ENCODE data around the gene ASXL1.

DNA sequence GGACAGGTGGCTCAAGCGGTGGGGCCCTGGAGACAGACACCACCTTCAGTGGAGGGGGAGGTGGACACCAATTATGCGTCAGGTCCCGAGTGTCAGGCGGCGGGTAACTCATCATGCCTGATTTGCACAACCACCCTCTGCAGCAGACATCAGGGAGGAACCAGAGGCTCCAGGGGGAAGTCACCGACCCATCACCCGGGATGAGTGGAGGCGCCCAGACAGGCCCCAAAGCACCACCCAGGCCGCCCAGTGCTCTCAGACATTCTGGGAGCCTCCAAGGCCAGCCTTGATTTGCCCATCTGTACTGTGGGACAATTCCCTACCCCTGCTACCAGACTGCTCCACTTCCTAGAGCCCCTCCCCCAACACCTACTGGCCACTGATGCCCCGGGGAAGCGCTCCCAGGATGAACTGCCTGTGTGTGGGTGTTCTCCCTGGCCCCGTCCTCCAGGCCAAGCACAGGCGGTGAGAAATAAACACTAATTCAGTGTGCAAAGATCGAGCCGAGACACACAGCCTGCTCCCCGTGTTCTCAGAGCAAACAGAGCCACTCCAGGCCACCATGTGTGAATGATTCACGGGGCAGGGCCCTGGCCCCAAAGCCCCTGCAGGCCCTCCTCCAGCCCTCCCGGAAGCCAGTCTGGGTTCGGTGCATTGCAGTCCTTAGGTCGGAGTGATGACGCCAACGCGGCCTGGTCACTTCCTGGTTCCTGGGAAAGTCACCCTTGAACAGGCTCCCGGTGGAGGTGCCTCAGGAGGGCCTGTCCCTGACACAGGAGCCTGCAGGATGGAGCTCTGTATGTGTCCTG is 107.2 kb downstream of the ASXL1 start:
- TF ChIP-seq, protein P1, sequence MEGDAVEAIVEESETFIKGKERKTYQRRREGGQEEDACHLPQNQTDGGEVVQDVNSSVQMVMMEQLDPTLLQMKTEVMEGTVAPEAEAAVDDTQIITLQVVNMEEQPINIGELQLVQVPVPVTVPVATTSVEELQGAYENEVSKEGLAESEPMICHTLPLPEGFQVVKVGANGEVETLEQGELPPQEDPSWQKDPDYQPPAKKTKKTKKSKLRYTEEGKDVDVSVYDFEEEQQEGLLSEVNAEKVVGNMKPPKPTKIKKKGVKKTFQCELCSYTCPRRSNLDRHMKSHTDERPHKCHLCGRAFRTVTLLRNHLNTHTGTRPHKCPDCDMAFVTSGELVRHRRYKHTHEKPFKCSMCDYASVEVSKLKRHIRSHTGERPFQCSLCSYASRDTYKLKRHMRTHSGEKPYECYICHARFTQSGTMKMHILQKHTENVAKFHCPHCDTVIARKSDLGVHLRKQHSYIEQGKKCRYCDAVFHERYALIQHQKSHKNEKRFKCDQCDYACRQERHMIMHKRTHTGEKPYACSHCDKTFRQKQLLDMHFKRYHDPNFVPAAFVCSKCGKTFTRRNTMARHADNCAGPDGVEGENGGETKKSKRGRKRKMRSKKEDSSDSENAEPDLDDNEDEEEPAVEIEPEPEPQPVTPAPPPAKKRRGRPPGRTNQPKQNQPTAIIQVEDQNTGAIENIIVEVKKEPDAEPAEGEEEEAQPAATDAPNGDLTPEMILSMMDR (IDR thresholded peaks at IDR 0.05) = no peak
- TF ChIP-seq KAT7 (CRISPR knock-in tag; IDR thresholded peaks at IDR 0.05; ENCODE audit: borderline replicate concordance) (no peak), ZNF423 (CRISPR knock-in tag; IDR thresholded peaks at IDR 0.05) (no peak), TEAD4 (CRISPR knock-in tag; IDR thresholded peaks at IDR 0.05) (no peak), NFYB (CRISPR knock-in tag; conservative IDR thresholded peaks at IDR 0.05; ENCODE audit: low read depth) (no peak), RELA (CRISPR knock-in tag; IDR thresholded peaks at IDR 0.05; ENCODE audit: borderline replicate concordance) (no peak), FOXP1 (CRISPR knock-in tag; IDR thresholded peaks at IDR 0.05; ENCODE audit: borderline replicate concordance) (no peak)
- TF ChIP-seq, protein P2, sequence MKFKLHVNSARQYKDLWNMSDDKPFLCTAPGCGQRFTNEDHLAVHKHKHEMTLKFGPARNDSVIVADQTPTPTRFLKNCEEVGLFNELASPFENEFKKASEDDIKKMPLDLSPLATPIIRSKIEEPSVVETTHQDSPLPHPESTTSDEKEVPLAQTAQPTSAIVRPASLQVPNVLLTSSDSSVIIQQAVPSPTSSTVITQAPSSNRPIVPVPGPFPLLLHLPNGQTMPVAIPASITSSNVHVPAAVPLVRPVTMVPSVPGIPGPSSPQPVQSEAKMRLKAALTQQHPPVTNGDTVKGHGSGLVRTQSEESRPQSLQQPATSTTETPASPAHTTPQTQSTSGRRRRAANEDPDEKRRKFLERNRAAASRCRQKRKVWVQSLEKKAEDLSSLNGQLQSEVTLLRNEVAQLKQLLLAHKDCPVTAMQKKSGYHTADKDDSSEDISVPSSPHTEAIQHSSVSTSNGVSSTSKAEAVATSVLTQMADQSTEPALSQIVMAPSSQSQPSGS (CRISPR knock-in tag; IDR thresholded peaks at IDR 0.05; ENCODE audit: borderline replicate concordance, low read depth) = no peak
- TF ChIP-seq, protein P3, sequence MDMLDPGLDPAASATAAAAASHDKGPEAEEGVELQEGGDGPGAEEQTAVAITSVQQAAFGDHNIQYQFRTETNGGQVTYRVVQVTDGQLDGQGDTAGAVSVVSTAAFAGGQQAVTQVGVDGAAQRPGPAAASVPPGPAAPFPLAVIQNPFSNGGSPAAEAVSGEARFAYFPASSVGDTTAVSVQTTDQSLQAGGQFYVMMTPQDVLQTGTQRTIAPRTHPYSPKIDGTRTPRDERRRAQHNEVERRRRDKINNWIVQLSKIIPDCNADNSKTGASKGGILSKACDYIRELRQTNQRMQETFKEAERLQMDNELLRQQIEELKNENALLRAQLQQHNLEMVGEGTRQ (CRISPR knock-in tag; IDR thresholded peaks at IDR 0.05) = no peak
- TF ChIP-seq, protein P4, sequence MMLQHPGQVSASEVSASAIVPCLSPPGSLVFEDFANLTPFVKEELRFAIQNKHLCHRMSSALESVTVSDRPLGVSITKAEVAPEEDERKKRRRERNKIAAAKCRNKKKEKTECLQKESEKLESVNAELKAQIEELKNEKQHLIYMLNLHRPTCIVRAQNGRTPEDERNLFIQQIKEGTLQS (CRISPR knock-in tag; conservative IDR thresholded peaks at IDR 0.05) = no peak
- TF ChIP-seq, protein P5, sequence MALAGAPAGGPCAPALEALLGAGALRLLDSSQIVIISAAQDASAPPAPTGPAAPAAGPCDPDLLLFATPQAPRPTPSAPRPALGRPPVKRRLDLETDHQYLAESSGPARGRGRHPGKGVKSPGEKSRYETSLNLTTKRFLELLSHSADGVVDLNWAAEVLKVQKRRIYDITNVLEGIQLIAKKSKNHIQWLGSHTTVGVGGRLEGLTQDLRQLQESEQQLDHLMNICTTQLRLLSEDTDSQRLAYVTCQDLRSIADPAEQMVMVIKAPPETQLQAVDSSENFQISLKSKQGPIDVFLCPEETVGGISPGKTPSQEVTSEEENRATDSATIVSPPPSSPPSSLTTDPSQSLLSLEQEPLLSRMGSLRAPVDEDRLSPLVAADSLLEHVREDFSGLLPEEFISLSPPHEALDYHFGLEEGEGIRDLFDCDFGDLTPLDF (CRISPR knock-in tag; IDR thresholded peaks at IDR 0.05) = no peak
- TF ChIP-seq, protein P6, sequence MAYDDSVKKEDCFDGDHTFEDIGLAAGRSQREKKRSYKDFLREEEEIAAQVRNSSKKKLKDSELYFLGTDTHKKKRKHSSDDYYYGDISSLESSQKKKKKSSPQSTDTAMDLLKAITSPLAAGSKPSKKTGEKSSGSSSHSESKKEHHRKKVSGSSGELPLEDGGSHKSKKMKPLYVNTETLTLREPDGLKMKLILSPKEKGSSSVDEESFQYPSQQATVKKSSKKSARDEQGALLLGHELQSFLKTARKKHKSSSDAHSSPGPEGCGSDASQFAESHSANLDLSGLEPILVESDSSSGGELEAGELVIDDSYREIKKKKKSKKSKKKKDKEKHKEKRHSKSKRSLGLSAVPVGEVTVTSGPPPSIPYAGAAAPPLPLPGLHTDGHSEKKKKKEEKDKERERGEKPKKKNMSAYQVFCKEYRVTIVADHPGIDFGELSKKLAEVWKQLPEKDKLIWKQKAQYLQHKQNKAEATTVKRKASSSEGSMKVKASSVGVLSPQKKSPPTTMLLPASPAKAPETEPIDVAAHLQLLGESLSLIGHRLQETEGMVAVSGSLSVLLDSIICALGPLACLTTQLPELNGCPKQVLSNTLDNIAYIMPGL (CRISPR knock-in tag; IDR thresholded peaks at IDR 0.05) = no peak
- TF ChIP-seq, protein P7, sequence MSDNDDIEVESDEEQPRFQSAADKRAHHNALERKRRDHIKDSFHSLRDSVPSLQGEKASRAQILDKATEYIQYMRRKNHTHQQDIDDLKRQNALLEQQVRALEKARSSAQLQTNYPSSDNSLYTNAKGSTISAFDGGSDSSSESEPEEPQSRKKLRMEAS (CRISPR knock-in tag; IDR thresholded peaks at IDR 0.05) = no peak
